ENCODE results near the gene CDK4. TPM values are rescaled to one million over a fixed set of nuclear protein-coding genes. Genes with fewer than 3 reads are reported as not detected.

CDK4 gene
- total and polyA plus RNA-seq, 10 donors: 34.3 to 77.8 (median 53.3) TPM

GRCh38 chr12:57781244-57781643 lies 29.1 kb upstream of the CDK4 start:
- WGBS, 5 donors: 68 to 90% (median 83%) methylated on average over 3 of the region's 3 CpGs
- Histone ChIP-seq H3K9me3 (no peaks in the 10 kb centered on the region), H3K27me3 (replicated peaks in 1 of 7) (no peaks in the 10 kb centered on the region), H3K36me3 (peaks cover 0 to 25% (median 12%) of the 10 kb centered on the region in 6 donors), H3K4me1 (peaks cover 14 to 57% (median 41%) of the 10 kb centered on the region in 6 donors), H3K4me3 (no peak overlapping the region), H3K27ac (peak overlapping the region in 5 of 8 donors; percentile 5 to 86 (median 83))
- DNase-seq: no peak
- TF ChIP-seq POLR2A (IDR thresholded peaks at IDR 0.05) (no peak), POLR2AphosphoS5 (IDR thresholded peaks at IDR 0.05) (no peak), CTCF (IDR thresholded peaks at IDR 0.05 in 8 of 11, conservative IDR thresholded peaks at IDR 0.05 in 3 of 11) (no peak)
- intact Hi-C loops (cut with DNase I; ENCODE audit: low total_unique reads): no loop called here

GRCh38 chr12:57780284-57780897 lies 28.3 kb upstream of the CDK4 start:
- 83 to 94% (median 86%) methylated on average over 4 of the region's 4 CpGs for WGBS, 5 donors
- no peak for DNase-seq
- Histone ChIP-seq H3K36me3 (peaks cover 0 to 16% (median 4%) of the 10 kb centered on the region in 6 donors), H3K4me1 (peaks cover 14 to 57% (median 41%) of the 10 kb centered on the region in 6 donors), H3K27me3 (replicated peaks in 1 of 7) (no peaks in the 10 kb centered on the region), H3K9me3 (no peaks in the 10 kb centered on the region), H3K27ac (peak overlapping the region in 4 of 8 donors; percentile 33 to 86 (median 84)), H3K4me3 (no peak overlapping the region)
- intact Hi-C loops (cut with DNase I; ENCODE audit: low total_unique reads): no loop called here
- TF ChIP-seq CTCF (IDR thresholded peaks at IDR 0.05 in 8 of 11, conservative IDR thresholded peaks at IDR 0.05 in 3 of 11) (no peak), POLR2A (IDR thresholded peaks at IDR 0.05) (no peak), POLR2AphosphoS5 (IDR thresholded peaks at IDR 0.05) (no peak)

DNA sequence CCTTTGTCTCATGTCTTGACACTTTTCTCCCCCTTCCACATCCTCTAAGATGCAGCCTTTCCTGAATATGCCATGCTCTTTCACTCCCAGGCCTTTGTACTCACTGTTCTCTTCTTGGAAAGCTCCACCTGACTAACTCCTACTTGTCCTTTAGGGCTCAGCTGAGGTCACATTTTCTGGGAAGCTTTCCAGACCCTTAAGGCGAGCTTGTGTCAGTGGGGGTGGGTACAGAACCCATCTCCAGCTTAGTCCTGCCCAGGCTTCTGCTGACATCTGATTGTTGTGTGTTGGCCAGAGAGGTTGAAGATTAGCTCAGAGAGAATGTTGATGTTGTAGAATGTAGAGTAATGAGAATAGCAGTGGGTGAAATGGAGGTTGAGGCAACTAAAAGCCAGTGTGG lies 27.6 kb upstream of the CDK4 start:
- intact Hi-C loops (cut with DNase I; ENCODE audit: low total_unique reads): no loop called here
- Histone ChIP-seq H3K27ac (no peak overlapping the region), H3K36me3 (peaks cover 0 to 10% (median 0%) of the 10 kb centered on the region in 6 donors), H3K4me3 (no peak overlapping the region), H3K9me3 (no peaks in the 10 kb centered on the region), H3K4me1 (peaks cover 14 to 56% (median 41%) of the 10 kb centered on the region in 6 donors), H3K27me3 (replicated peaks in 1 of 7) (no peaks in the 10 kb centered on the region)
- no peak for TF ChIP-seq POLR2AphosphoS5 (IDR thresholded peaks at IDR 0.05)
- no peak for TF ChIP-seq CTCF (IDR thresholded peaks at IDR 0.05 in 8 of 11, conservative IDR thresholded peaks at IDR 0.05 in 3 of 11)
- TF ChIP-seq POLR2A (IDR thresholded peaks at IDR 0.05): no peak
- WGBS, 5 donors: 66 to 92% (median 78%) methylated on average over 1 of the region's 1 CpG
- DNase-seq: no peak

DNA sequence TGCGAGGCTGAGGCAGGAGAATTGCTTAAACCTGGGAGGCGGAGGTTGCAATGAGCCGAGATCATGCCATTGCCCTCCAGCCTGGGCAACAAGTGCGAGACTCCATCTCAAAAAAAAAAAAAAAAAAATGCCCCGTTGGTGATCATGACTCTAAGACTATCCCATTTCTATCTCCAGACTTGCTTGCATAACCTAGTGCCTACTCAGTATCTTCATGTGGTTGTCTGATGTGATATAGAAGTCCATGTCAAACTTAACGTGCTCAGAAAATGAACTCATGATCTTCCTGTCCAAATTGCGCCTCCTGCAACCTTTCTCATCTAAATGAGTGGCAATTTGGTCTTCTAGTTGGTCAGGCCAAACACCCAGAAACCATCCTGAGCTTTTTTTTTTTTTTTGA lies 25.8 kb upstream of the CDK4 start:
- Histone ChIP-seq H3K4me1 (peaks cover 0 to 50% (median 33%) of the 10 kb centered on the region in 6 donors), H3K36me3 (no peaks in the 10 kb centered on the region), H3K4me3 (no peak overlapping the region), H3K27ac (no peak overlapping the region), H3K9me3 (no peaks in the 10 kb centered on the region), H3K27me3 (replicated peaks in 1 of 7) (no peaks in the 10 kb centered on the region)
- DNase-seq: no peak
- WGBS, 5 donors: 91 to 94% (median 93%) methylated on average over 7 of the region's 7 CpGs
- no peak for TF ChIP-seq POLR2AphosphoS5 (IDR thresholded peaks at IDR 0.05)
- TF ChIP-seq POLR2A (IDR thresholded peaks at IDR 0.05): no peak
- no peak for TF ChIP-seq CTCF (IDR thresholded peaks at IDR 0.05 in 8 of 11, conservative IDR thresholded peaks at IDR 0.05 in 3 of 11)
- intact Hi-C loops (cut with DNase I; ENCODE audit: low total_unique reads): no loop called here

Data from spleen (tissue), 11 donors.